ENCODE results near the gene NUP54. TPM values are rescaled to one million over a fixed set of nuclear protein-coding genes. Genes with fewer than 3 reads are reported as not detected.
A peak's percentile ranks its signal among the peaks of the same experiment; 100 is the strongest.

The NUP54 gene, protein sequence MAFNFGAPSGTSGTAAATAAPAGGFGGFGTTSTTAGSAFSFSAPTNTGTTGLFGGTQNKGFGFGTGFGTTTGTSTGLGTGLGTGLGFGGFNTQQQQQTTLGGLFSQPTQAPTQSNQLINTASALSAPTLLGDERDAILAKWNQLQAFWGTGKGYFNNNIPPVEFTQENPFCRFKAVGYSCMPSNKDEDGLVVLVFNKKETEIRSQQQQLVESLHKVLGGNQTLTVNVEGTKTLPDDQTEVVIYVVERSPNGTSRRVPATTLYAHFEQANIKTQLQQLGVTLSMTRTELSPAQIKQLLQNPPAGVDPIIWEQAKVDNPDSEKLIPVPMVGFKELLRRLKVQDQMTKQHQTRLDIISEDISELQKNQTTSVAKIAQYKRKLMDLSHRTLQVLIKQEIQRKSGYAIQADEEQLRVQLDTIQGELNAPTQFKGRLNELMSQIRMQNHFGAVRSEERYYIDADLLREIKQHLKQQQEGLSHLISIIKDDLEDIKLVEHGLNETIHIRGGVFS
- total RNA-seq, result 26.1 to 41.5 TPM (median 27.3 TPM) in 3 replicates
- long read RNA-seq, transcript NUP54-201 (12 exons, 2,367 nt), result major isoform, 17 of 29 reads
- long read RNA-seq, partial matches to known transcripts, result 1 of 29 reads
- long read RNA-seq, other reads (novel, unspliced or antisense), result 10 of 29 reads

DNA sequence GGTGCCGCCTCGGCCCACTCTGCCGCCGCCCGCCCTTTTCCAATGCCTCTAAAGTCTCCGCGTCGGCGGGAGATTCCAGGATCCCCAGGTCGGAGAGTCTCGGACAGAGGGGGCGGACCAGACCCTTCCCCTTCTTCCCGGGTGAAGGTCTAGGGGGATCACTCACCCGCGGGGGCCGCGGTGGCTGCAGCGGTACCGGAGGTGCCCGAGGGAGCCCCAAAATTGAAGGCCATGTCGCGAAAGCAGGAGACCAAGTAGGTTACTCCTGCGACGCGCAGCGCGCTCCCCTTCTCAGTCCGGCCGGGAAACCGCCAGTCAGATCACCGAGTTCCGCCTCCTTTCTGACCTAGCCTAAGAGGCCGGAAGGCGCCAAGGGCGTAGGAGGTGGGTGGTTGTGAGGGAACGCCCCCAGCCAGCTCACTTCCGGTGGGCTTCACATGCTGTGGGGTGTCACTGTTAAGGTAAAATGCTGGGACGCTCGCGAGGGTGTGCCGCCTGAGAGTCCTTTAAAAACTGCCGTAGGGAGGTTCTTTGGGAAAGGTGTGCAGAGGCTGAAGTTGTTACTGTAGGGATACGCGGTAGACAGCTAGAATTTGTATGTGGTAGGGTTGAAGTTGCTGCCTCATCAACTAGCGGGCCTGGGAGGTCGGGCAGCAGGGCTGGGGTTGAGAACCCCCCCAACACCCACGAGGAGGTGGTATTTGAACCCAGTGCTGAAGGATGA is at the start of gene NUP54:
Gene NUP54 (minus strand): TSS at position 256 of the 724 bp plus-strand sequence. CDS start 23 bp downstream, at position 233.
- H3K4me1 Mint-ChIP-seq (ENCODE audit: low read depth), result peaks cover 37% of the 10 kb centered on the region
- H3K9me3 Mint-ChIP-seq (ENCODE audit: low read depth), result no peaks in the 10 kb centered on the region
- H3K27me3 Mint-ChIP-seq (ENCODE audit: low read depth), result no peaks in the 10 kb centered on the region
- peak within 1 kb of the TSS; percentile 90 for H3K4me3 Mint-ChIP-seq (ENCODE audit: unreplicated experiment)
- no peaks in the 10 kb centered on the region for H3K36me3 Mint-ChIP-seq (ENCODE audit: low read depth)
- DNase-seq (ENCODE audit: low spot score), result peak; percentile 98
- TF ChIP-seq, protein P1, sequence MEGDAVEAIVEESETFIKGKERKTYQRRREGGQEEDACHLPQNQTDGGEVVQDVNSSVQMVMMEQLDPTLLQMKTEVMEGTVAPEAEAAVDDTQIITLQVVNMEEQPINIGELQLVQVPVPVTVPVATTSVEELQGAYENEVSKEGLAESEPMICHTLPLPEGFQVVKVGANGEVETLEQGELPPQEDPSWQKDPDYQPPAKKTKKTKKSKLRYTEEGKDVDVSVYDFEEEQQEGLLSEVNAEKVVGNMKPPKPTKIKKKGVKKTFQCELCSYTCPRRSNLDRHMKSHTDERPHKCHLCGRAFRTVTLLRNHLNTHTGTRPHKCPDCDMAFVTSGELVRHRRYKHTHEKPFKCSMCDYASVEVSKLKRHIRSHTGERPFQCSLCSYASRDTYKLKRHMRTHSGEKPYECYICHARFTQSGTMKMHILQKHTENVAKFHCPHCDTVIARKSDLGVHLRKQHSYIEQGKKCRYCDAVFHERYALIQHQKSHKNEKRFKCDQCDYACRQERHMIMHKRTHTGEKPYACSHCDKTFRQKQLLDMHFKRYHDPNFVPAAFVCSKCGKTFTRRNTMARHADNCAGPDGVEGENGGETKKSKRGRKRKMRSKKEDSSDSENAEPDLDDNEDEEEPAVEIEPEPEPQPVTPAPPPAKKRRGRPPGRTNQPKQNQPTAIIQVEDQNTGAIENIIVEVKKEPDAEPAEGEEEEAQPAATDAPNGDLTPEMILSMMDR (IDR thresholded peaks at IDR 0.05), result no peak
- H3K27ac Mint-ChIP-seq (ENCODE audit: unreplicated experiment), result peak within 1 kb of the TSS; percentile 93

DNA sequence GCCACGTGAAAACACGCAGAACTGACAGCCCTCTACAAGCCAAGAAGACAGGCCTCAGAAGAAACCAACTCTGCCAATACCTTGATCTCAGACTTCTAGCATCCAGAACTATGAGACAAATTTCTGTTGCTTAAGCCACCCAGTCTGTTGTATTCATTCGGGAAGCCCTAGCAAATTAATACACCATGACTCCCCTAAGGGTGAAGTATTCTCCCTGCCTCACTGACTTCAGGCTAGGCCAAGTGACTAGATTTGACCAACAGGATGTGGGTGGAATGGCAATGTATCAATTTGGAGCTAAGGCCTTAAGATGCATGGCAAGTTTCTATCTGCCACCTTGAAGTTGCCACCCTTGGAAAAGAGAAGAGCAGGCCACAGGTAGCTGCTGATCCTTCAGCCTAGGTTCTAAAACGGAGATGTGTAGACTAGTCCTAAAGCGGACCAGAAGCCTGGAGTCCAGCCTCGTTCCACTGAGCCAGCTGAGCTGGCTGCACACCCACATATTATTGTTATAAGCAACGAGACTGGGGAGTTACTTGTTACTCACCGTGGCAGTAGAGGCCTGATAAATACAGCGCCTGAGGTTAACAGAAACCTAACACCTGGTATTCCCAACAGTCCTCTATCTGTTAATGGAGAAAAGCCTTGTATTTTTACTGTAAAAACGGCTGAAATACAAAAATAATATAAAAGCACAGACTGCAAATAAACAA is 49.0 kb upstream of the NUP54 start:
- DNase-seq (ENCODE audit: low spot score), result no peak
- Mint-ChIP-seq H3K27ac (ENCODE audit: unreplicated experiment) (peak overlapping the region; percentile 94), H3K4me1 (ENCODE audit: low read depth) (peaks cover 62% of the 10 kb centered on the region), H3K27me3 (ENCODE audit: low read depth) (no peaks in the 10 kb centered on the region), H3K4me3 (ENCODE audit: unreplicated experiment) (no peak overlapping the region), H3K9me3 (ENCODE audit: low read depth) (no peaks in the 10 kb centered on the region), H3K36me3 (ENCODE audit: low read depth) (peaks cover 23% of the 10 kb centered on the region)
- TF ChIP-seq, protein P1 (IDR thresholded peaks at IDR 0.05), result no peak

DNA sequence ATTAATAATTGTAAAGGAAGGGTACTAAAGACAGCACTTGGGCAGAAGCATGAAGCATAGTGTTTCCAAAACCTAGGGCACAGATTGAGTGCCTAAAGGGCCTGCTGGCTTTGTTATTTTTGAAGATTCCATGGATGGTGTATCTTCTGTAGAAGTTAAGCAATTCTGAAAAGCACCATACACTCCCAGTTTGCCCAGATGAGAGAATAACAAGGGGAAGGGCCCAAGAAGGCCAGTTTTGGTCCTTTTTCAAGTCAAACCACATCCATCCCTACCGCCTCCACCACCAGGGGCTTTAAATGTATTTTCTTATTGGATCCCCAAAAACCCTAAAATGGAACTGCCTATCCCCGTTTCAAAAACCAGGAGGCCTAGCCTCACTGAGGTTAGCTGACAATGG is 48.2 kb upstream of the NUP54 start:
- H3K4me3 Mint-ChIP-seq (ENCODE audit: unreplicated experiment), result no peak overlapping the region
- H3K4me1 Mint-ChIP-seq (ENCODE audit: low read depth), result peaks cover 62% of the 10 kb centered on the region
- TF ChIP-seq, protein P1 (IDR thresholded peaks at IDR 0.05), result no peak

DNA sequence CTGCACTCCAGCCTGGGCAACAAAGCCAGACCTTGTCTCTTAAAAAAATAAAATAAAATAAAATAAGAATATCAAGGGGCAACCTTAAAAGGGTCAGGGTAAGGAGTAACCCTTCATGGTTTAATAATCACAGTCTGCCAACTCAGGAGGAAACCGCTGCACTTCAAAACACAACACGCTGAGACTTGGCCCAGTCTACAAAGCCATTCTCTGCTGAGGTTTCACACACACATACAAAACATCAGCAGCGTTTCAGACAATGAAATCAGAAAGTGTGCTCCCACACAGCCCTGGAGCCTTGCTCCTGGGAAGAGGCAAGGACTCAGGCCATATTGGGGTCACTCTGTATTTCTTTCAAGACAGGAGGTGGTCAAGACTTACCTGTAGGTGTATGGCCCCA is 47.1 kb upstream of the NUP54 start:
- H3K27me3 Mint-ChIP-seq (ENCODE audit: low read depth), result no peaks in the 10 kb centered on the region
- no peak overlapping the region for H3K4me3 Mint-ChIP-seq (ENCODE audit: unreplicated experiment)
- no peaks in the 10 kb centered on the region for H3K9me3 Mint-ChIP-seq (ENCODE audit: low read depth)
- TF ChIP-seq, protein P1 (IDR thresholded peaks at IDR 0.05), result no peak
- H3K4me1 Mint-ChIP-seq (ENCODE audit: low read depth), result peaks cover 56% of the 10 kb centered on the region
- peak overlapping the region; percentile 32 for H3K27ac Mint-ChIP-seq (ENCODE audit: unreplicated experiment)
- H3K36me3 Mint-ChIP-seq (ENCODE audit: low read depth), result peaks cover 33% of the 10 kb centered on the region
- DNase-seq (ENCODE audit: low spot score), result no peak

More for the DNA sequence above, 48.2 kb upstream of the NUP54 start:
- no peaks in the 10 kb centered on the region for H3K27me3 Mint-ChIP-seq (ENCODE audit: low read depth)
- peaks cover 30% of the 10 kb centered on the region for H3K36me3 Mint-ChIP-seq (ENCODE audit: low read depth)
- DNase-seq (ENCODE audit: low spot score), result no peak
- H3K27ac Mint-ChIP-seq (ENCODE audit: unreplicated experiment), result peak overlapping the region; percentile 79
- no peaks in the 10 kb centered on the region for H3K9me3 Mint-ChIP-seq (ENCODE audit: low read depth)

All from chondrocyte (in vitro differentiated cells).